Measurements from ENCODE around the gene LIF.

GRCh38 chr22:30198921-30199320, 47.6 kb downstream of the LIF start:
- TF ChIP-seq EZH2 (IDR thresholded peaks at IDR 0.05; ENCODE audit: insufficient read depth, poor library complexity, severe bottlenecking) (no peak), EZH2phosphoT487 (IDR thresholded peaks at IDR 0.05; ENCODE audit: insufficient read depth, low read depth) (no peak)

Measured in GM23248 (cell line).